PC-3 (cell line): ENCODE data around the gene DYNLRB2. TPM values are rescaled to one million over a fixed set of nuclear protein-coding genes. Genes with fewer than 3 reads are reported as not detected.

Source experiments
- ATAC-seq: fragments of 200-7000 bp; cut with Tn5 transposase; 2 replicates; pipeline ENCODE4 v1.9.1; 2020; ENCODE audit warnings: mild to moderate bottlenecking, moderate library complexity
- BruUV-seq: library from RNA; stranded (reverse); fragments of 400-500 nt; replicated peaks from 2 replicates; lab custom pipeline; 2021; lab: Mats Ljungman, UMichigan
- CTCF ChIA-PET: fragments of 300-600 bp; sonication (Branson Sonifier 250); formaldehyde crosslinking; loops from one replicate; lab custom pipeline; 2022; ENCODE audit warnings: antibody characterized with exemption; lab: Charles Lee
- POLR2A ChIA-PET: fragments of 300-600 bp; sonication (Branson Sonifier 250); formaldehyde crosslinking; loops from one replicate; lab custom pipeline; 2022; ENCODE audit warnings: antibody characterized with exemption; ENCODE audit not compliant: unreplicated experiment; lab: Charles Lee
- DNase-seq: peaks from one replicate; pipeline ENCODE4 v3.0.0-alpha.2; 2015
- H2AFZ ChIP-seq: fragments of 300-600 bp; sonication (generic); 2 replicates; pipeline ENCODE4 v1.6.0; 2016; ENCODE audit warnings: antibody characterized with exemption, low read length
- H3F3A ChIP-seq: fragments of 300-600 bp; sonication (generic); one replicate; pipeline ENCODE4 v1.6.0; 2017; ENCODE audit warnings: antibody characterized with exemption, low read length, control low read depth, mild to moderate bottlenecking; ENCODE audit not compliant: unreplicated experiment
- H3K27ac ChIP-seq: fragments of 300-600 bp; sonication (generic); 2 replicates; pipeline ENCODE4 v1.5.1; 2016; ENCODE audit warnings: mild to moderate bottlenecking, low read length
- H3K27me3 ChIP-seq: fragments of 300-600 bp; sonication (generic); 2 replicates; pipeline ENCODE4 v1.6.1; 2016; ENCODE audit warnings: low read length, mixed read lengths
- H3K36me3 ChIP-seq: fragments of 300-600 bp; sonication (generic); 2 replicates; pipeline ENCODE4 v1.6.1; 2016; ENCODE audit warnings: low read depth, mixed run types, low read length, mixed read lengths
- H3K4me1 ChIP-seq: fragments of 300-600 bp; sonication (generic); 2 replicates; pipeline ENCODE4 v1.5.1; 2016; ENCODE audit warnings: low read length; ENCODE audit not compliant: insufficient read depth
- H3K4me2 ChIP-seq: fragments of 300-600 bp; sonication (generic); 2 replicates; pipeline ENCODE4 v1.6.0; 2016; ENCODE audit warnings: low read length
- H3K4me3 ChIP-seq: fragments of 300-600 bp; sonication (generic); 2 replicates; pipeline ENCODE4 v1.5.1; 2016; ENCODE audit warnings: mild to moderate bottlenecking, low read length, mixed read lengths
- H3K79me2 ChIP-seq: fragments of 300-600 bp; sonication (generic); 2 replicates; pipeline ENCODE4 v1.6.1; 2017; ENCODE audit warnings: low read length, mixed read lengths
- H3K9ac ChIP-seq: fragments of 300-600 bp; sonication (generic); 2 replicates; pipeline ENCODE4 v1.6.0; 2016; ENCODE audit warnings: mild to moderate bottlenecking, low read length
- H3K9me2 ChIP-seq: fragments of 300-600 bp; sonication (generic); replicated peaks from 2 replicates; pipeline ENCODE4 v1.6.1; 2016; ENCODE audit warnings: mixed run types, low read length, mixed read lengths
- H3K9me3 ChIP-seq: fragments of 300-600 bp; sonication (generic); 2 replicates; pipeline ENCODE4 v1.6.1; 2016; ENCODE audit warnings: low read length, mixed read lengths
- H4K20me1 ChIP-seq: fragments of 300-600 bp; sonication (generic); 2 replicates; pipeline ENCODE4 v1.6.1; 2016; ENCODE audit warnings: low read length, mixed read lengths
- CTCF ChIP-seq: fragments of 300-600 bp; sonication (generic); conservative IDR thresholded peaks from 2 replicates; pipeline ENCODE4 v1.5.1; 2017; ENCODE audit warnings: antibody characterized with exemption, low read depth, mild to moderate bottlenecking, low read length
- EZH2 ChIP-seq: fragments of 300-600 bp; sonication (generic); IDR thresholded peaks from one replicate; pipeline ENCODE4 v1.6.1; 2017; ENCODE audit warnings: antibody characterized with exemption, mild to moderate bottlenecking, low read length; ENCODE audit not compliant: unreplicated experiment
- EZH2phosphoT487 ChIP-seq: fragments of 300-600 bp; sonication (generic); IDR thresholded peaks from 2 replicates; pipeline ENCODE4 v1.6.1; 2018; ENCODE audit warnings: mild to moderate bottlenecking, antibody characterized with exemption, low read length, borderline replicate concordance
- intact Hi-C: fragments of 100-400 bp; cut with micrococcal nuclease; formaldehyde crosslinking; loops from 2 replicates; pipeline ENCODE4 v1.9.0; 2023
- total RNA-seq: library from RNA; depleted of rRNA; stranded (reverse); fragments of >200 nt; gene quantifications from 2 replicates; pipeline ENCODE4 v1.2.3, GENCODE V29; 2014

Gene DYNLRB2
- total RNA-seq, 1 experiment from 2014 or later, result 1.3 TPM

GRCh38 chr16:80554033-80554432, 13.2 kb downstream of the DYNLRB2 start:
- H4K20me1 ChIP-seq, result no peaks in the 10 kb centered on the region
- H3K4me1 ChIP-seq, result no peaks in the 10 kb centered on the region
- TF ChIP-seq EZH2, result no peak
- TF ChIP-seq CTCF, result no peak
- no peak for TF ChIP-seq EZH2phosphoT487
- no peaks in the 10 kb centered on the region for H3K36me3 ChIP-seq
- H2AFZ ChIP-seq, result no peak overlapping the region
- CTCF ChIA-PET, result no interaction called here
- H3K4me3 ChIP-seq, result no peak overlapping the region
- BruUV-seq, result no TSS peak
- H3K9ac ChIP-seq, result no peak overlapping the region
- intact Hi-C loops, result no loop called here
- H3K9me2 ChIP-seq, result no peaks in the 10 kb centered on the region
- H3F3A ChIP-seq, result no peaks in the 10 kb centered on the region
- H3K9me3 ChIP-seq, result no peaks in the 10 kb centered on the region
- DNase-seq (no peak), ATAC-seq (no peak)
- H3K4me2 ChIP-seq, result no peak overlapping the region
- POLR2A ChIA-PET, result no interaction called here
- H3K79me2 ChIP-seq, result no peaks in the 10 kb centered on the region
- H3K27me3 ChIP-seq, result no peaks in the 10 kb centered on the region
- H3K27ac ChIP-seq, result no peak overlapping the region

GRCh38 chr16:80556481-80556880, 15.7 kb downstream of the DYNLRB2 start:
- Histone ChIP-seq H3K27ac (no peak overlapping the region), H3K9ac (no peak overlapping the region), H3F3A (no peaks in the 10 kb centered on the region), H4K20me1 (no peaks in the 10 kb centered on the region), H3K9me3 (no peaks in the 10 kb centered on the region), H3K27me3 (no peaks in the 10 kb centered on the region), H3K79me2 (no peaks in the 10 kb centered on the region), H2AFZ (no peak overlapping the region), H3K4me2 (no peak overlapping the region), H3K36me3 (no peaks in the 10 kb centered on the region), H3K4me1 (no peaks in the 10 kb centered on the region), H3K9me2 (no peaks in the 10 kb centered on the region), H3K4me3 (no peak overlapping the region)
- no peak for DNase-seq
- ChIA-PET POLR2A (no interaction called here), CTCF (no interaction called here)
- BruUV-seq, result no TSS peak
- intact Hi-C loops, result no loop called here
- no peak for TF ChIP-seq CTCF
- no peak for TF ChIP-seq EZH2phosphoT487
- TF ChIP-seq EZH2, result no peak
- ATAC-seq, result no peak

GRCh38 chr16:80557037-80557436, 16.2 kb downstream of the DYNLRB2 start:
- Histone ChIP-seq H3K27me3 (no peaks in the 10 kb centered on the region), H3K9me3 (no peaks in the 10 kb centered on the region), H3K9me2 (no peaks in the 10 kb centered on the region), H2AFZ (no peak overlapping the region), H3K4me2 (no peak overlapping the region), H3K79me2 (no peaks in the 10 kb centered on the region), H3K27ac (no peak overlapping the region), H4K20me1 (no peaks in the 10 kb centered on the region), H3K4me1 (no peaks in the 10 kb centered on the region), H3F3A (no peaks in the 10 kb centered on the region), H3K36me3 (no peaks in the 10 kb centered on the region), H3K9ac (no peak overlapping the region), H3K4me3 (no peak overlapping the region)
- ATAC-seq, result no peak
- TF ChIP-seq EZH2phosphoT487 (no peak), EZH2 (no peak)
- BruUV-seq, result no TSS peak
- intact Hi-C loops, result no loop called here
- ChIA-PET CTCF (no interaction called here), POLR2A (no interaction called here)
- no peak for DNase-seq
